GM18870 (cell line): ENCODE results near the gene C12orf75.
"Not testable (repeated sequence)": the region's sequence is repeated elsewhere in the genome, so short reads cannot be mapped to it uniquely, and the experiment has no call there.

Experiments used
- ATAC-seq: cut with Tn5 transposase; IDR thresholded peaks from one replicate; pipeline ENCODE4 v1.9.1; 2021; ENCODE audit warnings: moderate library complexity; ENCODE audit not compliant: unreplicated experiment

Gene C12orf75

GRCh38 chr12:105334001-105334400 lies 3.5 kb downstream of the C12orf75 start:
- ATAC-seq = no peak

GRCh38 chr12:105334582-105334981 lies 4.1 kb downstream of the C12orf75 start:
- no peak for ATAC-seq

GRCh38 chr12:105335856-105336255 lies 5.4 kb downstream of the C12orf75 start:
- no peak for ATAC-seq

GRCh38 chr12:105336411-105336810 lies 5.9 kb downstream of the C12orf75 start:
- ATAC-seq = no peak

GRCh38 chr12:105337391-105337790 lies 6.9 kb downstream of the C12orf75 start:
- no peak for ATAC-seq

- no peak for ATAC-seq
Observed at GRCh38 chr12:105338966-105339365, 8.5 kb downstream of the C12orf75 start.

- no peak for ATAC-seq
Observed at GRCh38 chr12:105341010-105341409, 10.5 kb downstream of the C12orf75 start.

GRCh38 chr12:105341620-105342019 lies 11.1 kb downstream of the C12orf75 start:
- ATAC-seq = not testable (repeated sequence)

- ATAC-seq = no peak
Observed at GRCh38 chr12:105342464-105342863, 12.0 kb downstream of the C12orf75 start.

- ATAC-seq = no peak
Observed at GRCh38 chr12:105343836-105344235, 13.3 kb downstream of the C12orf75 start.

- no peak for ATAC-seq
Observed at GRCh38 chr12:105347499-105347898, 17.0 kb downstream of the C12orf75 start.

GRCh38 chr12:105348142-105348541 lies 17.7 kb downstream of the C12orf75 start:
- no peak for ATAC-seq

GRCh38 chr12:105348561-105348960 lies 18.1 kb downstream of the C12orf75 start:
- no peak for ATAC-seq

- ATAC-seq = no peak
Observed at GRCh38 chr12:105349138-105349537, 18.6 kb downstream of the C12orf75 start.

- ATAC-seq = peak; percentile 21
Observed at GRCh38 chr12:105351523-105351922, 21.0 kb downstream of the C12orf75 start.

- peak; percentile 80 for ATAC-seq
Observed at GRCh38 chr12:105352052-105352451, 21.6 kb downstream of the C12orf75 start.

GRCh38 chr12:105352940-105353635 lies 22.6 kb downstream of the C12orf75 start:
- ATAC-seq = no peak

GRCh38 chr12:105355752-105356151 lies 25.3 kb downstream of the C12orf75 start:
- ATAC-seq = no peak

- ATAC-seq = peak; percentile 78
Observed at GRCh38 chr12:105357162-105357691, 26.7 kb downstream of the C12orf75 start.

- no peak for ATAC-seq
Observed at GRCh38 chr12:105358789-105359188, 28.3 kb downstream of the C12orf75 start.

- no peak for ATAC-seq
Observed at GRCh38 chr12:105359856-105360255, 29.4 kb downstream of the C12orf75 start.

- no peak for ATAC-seq
Observed at GRCh38 chr12:105363890-105364289, 33.4 kb downstream of the C12orf75 start.

- no peak for ATAC-seq
Observed at GRCh38 chr12:105365231-105365630, 34.7 kb downstream of the C12orf75 start.
